ENCODE results near the gene STH.

The STH gene

GRCh38 chr17:45969726-45970125 is 29.3 kb upstream of the STH start:
- DNase-seq, result no peak

- no peak for DNase-seq
These were observed 28.4 kb upstream of the STH start for GRCh38 chr17:45970659-45971058.

GRCh38 chr17:45971698-45972141 is 27.3 kb upstream of the STH start:
- no peak for DNase-seq

- DNase-seq, result no peak
These were observed 26.5 kb upstream of the STH start for GRCh38 chr17:45972531-45972930.

DNA sequence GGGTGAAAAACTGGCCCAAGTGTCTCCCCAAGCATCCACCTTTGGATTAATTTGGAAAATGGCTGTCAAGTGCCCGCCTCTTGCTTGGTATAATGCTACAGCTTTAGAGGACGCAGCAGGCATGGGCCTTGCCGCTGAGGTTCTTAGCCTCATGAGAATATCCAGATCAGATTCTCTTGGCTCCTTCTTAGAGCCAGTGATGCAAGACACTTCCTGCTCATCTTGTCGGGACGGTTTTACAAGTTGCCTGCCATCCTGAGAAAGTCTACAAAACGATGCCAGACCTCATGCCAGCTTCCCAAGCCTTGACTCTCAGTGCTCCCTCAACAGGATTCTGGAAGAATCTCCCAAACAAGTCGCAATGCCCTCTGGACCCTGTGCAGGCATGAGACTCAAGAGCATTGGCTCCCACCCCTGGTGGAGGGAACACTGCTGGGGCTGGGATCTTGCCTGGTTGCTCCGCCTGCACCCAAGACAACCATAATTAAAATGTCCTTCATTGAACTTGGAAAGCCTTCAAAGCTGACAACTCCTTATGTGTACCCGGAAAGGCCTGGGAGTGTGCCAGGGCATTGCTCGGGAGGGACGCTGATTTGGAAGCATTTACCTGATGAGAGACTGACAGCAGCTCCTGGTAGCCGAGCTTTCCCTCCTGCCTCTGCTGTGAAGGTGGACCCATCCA is 25.8 kb upstream of the STH start:
- no peak for DNase-seq

DNA sequence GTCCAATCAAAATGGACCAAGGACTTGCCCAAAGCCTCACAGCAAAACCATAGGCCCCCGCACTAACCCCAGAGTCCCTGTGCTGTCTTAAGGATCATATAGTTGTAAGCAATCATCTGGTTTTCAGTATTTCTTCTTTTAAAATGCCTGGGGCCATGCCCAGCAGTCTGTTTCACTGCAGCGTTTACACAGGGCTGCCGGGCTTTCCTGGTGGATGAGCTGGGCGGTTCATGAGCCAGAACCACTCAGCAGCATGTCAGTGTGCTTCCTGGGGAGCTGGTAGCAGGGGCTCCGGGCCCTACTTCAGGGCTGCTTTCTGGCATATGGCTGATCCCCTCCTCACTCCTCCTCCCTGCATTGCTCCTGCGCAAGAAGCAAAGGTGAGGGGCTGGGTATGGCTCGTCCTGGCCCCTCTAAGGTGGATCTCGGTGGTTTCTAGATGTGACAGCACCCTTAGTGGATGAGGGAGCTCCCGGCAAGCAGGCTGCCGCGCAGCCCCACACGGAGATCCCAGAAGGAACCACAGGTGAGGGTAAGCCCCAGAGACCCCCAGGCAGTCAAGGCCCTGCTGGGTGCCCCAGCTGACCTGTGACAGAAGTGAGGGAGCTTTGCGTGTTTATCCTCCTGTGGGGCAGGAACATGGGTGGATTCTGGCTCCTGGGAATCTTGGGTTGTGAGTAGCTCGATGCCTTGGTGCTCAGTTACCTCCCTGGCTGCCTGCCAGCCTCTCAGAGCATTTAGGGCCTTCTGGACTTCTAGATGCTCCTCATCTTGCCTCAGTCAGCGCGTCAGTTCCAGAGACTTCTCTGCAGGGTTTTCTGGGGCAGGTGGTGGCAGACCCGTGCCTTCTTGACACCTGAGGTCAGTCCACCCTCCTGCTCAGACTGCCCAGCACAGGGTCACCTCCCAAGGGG is 24.8 kb upstream of the STH start:
- DNase-seq, result no peak

DNA sequence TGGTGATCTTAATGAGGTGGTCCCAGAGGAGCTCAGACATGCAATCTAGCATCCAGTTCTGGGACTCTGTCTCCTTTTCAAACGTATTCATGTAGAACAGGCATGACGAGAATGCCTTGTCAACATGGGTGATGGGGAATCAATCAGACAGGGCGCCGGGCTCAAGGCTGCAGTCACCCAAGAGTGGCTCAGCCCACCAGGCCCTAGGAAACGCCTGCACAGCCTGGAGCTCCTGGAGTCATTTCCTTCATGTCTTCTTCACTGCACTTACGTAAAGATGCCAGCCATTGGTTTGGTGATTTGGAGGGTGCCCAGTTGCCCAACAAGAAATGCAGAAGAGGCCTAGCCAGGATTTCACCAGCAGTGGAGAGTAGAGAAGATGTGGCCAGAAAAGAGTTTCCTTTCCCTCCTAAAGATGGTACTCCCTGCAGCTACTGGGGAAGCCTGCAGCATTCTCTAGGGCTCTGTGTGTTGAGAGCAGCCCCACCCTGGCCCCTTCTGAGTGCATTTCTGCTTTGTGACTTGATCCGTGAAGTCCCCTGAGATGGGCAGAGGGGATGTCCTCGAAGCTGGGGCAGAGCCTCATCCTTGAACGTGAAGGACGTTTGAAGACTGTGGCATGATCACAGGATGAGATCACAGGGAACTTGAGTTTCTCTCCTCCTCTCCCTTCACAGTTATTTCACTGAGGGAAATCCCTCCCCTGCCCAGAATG is 24.0 kb upstream of the STH start:
- no peak for DNase-seq

DNA sequence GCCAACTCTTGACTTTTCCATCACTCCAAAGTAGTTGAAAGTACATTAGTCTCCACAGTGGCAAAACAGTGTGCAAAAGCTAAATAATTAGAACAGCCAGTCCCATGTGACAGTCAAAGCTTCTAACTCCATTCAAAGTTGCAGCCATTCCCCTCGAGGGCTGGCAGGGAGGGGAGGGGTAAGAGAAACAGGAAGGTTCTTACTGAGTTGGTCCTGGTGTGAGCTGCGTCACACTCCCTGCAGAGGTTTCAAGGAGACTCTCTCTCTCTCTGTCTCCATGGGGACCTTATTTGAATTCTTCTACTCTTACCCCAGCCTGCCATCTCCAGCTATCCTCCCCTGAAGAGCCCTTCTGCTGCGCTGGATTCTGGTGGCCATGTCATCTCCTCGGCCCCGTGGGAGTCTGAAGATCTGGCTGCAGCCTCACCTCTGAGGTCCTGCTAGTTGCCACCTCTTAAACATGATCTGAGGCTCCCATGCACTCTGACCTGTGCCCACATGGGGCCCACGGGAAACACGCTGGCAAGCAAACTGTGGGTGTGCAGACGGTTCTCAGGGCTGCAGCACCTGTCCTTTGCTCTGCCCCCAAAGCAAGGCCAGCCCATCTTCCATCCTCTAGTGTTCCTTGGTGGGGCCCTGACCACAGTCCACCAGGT is 23.3 kb upstream of the STH start:
- DNase-seq, result no peak

DNA sequence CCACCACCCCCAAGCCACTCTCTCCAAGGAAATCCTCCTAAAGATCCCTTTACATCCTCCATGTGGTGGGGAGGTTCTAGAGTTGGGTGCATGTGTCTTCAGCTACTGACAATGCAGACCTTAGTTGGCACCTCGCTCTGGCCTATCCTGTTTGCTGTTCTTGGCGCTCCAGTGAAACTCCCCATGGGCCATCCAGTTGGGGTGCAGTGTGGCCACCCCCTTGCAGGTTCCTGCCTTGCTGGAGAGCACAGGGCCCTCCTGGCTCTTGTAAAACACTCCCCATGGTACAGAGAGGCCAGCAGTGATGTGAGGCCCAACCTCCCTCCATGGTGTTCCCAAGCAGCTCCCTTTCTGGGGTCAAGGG is 22.7 kb upstream of the STH start:
- DNase-seq, result no peak

- no peak for DNase-seq
These were observed 22.1 kb upstream of the STH start for GRCh38 chr17:45976755-45977505.

- DNase-seq, result no peak
These were observed 21.6 kb upstream of the STH start for GRCh38 chr17:45977506-45977824.

DNA sequence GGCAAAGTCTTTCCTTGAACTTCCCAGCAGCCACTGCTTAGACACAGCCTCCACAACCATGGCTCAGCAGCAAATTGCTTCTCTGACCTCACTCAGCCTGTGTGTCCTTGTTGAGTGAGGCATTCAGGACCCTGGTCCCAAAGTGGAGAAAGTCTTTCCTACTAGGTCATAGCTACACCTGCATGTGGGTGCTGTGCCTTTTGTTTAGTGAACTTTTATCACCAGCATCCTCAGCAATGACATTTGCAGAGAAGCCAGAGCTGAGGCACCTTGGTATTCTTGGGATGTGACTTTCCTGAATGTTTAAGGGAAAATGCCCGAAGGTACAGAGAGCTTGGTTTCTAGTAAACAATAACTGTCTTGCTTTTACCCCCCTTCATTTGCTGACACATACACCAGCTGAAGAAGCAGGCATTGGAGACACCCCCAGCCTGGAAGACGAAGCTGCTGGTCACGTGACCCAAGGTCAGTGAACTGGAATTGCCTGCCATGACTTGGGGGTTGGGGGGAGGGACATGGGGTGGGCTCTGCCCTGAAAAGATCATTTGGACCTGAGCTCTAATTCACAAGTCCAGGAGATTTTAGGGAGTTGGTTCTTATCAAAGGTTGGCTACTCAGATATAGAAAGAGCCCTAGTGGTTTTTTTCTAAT is 20.9 kb upstream of the STH start:
- DNase-seq, result no peak

DNA sequence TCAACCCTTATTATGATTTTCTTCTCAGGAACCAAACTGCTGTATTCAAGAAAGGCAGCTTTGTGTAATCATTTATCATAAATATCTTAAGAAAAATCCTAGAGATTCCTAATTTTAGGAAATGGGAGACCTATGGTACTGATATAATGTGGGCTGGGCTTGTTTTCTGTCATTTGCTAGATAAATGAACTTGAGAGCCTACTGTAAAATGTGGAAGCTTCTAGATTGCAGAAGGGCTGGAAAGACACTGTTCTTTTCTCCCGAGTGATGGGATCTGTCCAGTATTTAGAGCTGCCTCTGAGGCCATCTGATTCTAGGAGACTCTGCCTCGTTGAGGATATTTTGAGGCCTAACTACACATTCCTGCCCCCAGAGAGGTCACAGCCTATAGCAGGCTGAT is 19.9 kb upstream of the STH start:
- DNase-seq, result no peak

GRCh38 chr17:45980855-45981254 is 18.2 kb upstream of the STH start:
- DNase-seq, result no peak

DNA sequence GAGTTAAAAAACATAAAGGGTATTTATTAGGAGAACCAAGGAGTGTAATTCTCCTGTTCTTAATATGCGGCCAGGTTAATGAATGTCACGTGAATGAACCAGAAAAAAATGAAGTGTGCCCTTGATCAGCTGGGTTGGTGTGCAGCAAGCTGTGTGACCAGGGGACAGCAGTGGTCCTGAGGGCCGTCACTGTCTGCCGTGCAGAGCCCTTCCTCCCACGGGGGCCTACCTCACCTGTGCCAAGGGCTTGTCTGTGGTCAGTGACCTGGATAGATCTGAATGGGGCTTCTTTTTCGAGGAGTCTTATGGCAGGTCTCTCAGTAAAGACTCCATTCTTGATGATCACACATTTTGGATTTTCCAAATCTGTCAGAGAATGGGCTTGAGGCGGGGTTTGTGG is 17.7 kb upstream of the STH start:
- no peak for DNase-seq

DNA sequence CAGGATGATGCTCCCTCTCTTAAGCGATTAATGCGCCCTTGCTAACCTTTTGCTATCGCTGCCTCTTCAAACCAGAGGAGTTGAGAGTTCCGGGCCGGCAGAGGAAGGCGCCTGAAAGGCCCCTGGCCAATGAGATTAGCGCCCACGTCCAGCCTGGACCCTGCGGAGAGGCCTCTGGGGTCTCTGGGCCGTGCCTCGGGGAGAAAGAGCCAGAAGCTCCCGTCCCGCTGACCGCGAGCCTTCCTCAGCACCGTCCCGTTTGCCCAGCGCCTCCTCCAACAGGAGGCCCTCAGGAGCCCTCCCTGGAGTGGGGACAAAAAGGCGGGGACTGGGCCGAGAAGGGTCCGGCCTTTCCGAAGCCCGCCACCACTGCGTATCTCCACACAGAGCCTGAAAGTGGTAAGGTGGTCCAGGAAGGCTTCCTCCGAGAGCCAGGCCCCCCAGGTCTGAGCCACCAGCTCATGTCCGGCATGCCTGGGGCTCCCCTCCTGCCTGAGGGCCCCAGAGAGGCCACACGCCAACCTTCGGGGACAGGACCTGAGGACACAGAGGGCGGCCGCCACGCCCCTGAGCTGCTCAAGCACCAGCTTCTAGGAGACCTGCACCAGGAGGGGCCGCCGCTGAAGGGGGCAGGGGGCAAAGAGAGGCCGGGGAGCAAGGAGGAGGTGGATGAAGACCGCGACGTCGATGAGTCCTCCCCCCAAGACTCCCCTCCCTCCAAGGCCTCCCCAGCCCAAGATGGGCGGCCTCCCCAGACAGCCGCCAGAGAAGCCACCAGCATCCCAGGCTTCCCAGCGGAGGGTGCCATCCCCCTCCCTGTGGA is 16.0 kb upstream of the STH start:
- DNase-seq, result no peak

DNA sequence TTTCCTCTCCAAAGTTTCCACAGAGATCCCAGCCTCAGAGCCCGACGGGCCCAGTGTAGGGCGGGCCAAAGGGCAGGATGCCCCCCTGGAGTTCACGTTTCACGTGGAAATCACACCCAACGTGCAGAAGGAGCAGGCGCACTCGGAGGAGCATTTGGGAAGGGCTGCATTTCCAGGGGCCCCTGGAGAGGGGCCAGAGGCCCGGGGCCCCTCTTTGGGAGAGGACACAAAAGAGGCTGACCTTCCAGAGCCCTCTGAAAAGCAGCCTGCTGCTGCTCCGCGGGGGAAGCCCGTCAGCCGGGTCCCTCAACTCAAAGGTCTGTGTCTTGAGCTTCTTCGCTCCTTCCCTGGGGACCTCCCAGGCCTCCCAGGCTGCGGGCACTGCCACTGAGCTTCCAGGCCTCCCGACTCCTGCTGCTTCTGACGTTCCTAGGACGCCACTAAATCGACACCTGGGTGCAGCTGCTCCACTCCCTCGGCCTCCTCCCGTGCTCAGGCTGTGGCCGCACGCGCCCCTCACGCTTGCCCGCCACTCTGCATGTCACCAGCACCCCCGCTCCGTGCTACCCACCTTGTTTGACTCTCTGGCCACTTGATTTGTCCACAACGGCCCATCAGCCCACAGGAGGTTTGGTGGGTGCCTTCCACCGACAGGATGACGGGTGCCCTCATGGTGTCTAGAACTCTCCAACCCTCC is 15.3 kb upstream of the STH start:
- no peak for DNase-seq

- DNase-seq, result no peak
These were observed 14.7 kb upstream of the STH start for GRCh38 chr17:45984368-45984767.

GRCh38 chr17:45985447-45985846 is 13.6 kb upstream of the STH start:
- DNase-seq, result no peak

DNA sequence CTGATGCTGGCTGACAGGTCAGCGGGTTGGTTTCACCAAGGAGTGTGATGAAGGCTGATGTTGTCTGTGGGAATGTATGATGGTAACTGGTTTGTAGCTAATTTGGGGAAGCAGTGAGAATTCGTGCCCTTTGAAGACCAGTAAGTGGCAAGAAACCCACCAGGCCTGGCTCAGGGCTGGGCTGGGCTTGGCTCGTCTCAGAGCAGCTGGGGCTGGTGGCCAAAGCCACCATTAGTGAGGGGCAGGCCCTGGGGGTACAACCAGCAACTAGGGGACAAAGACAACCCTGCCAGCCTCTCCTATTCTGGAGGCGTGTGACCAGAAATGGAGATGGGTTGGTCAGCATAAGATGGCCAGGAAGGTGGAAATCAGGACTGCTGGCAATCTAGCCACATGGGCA is 13.0 kb upstream of the STH start:
- DNase-seq, result no peak

DNA sequence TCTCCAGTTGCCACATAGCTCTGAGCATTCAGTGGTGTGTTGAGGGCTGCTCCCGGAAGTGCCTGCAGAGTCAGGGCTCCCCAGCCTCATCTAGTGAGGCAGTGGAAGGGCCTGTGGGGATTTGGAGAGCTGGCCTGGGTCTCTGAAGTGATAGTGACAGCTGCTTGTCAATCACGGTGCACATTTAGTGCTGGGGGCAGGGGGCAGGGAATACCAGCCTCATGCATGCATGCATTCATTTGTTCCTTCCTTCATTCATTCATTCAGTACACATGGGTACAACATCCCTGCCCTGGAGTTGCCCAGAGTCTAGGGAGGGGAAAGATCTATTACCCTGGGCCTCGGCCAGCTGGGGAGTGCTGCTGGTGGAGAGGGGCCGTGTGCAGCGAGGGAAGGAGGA is 11.3 kb upstream of the STH start:
- no peak for DNase-seq

Measured in NCI-H2227 treated with DMSO at 0.1 percent for 48 hours (cell line).